Occipital lobe (tissue), 2 donors: ENCODE measurements around the gene CDS2. TPM values are rescaled to one million over a fixed set of nuclear protein-coding genes. Genes with fewer than 3 reads are reported as not detected.

Source experiments
- DNase-seq: peaks from one replicate; lab custom pipeline; 2025; lab: John Stamatoyannopoulos, UW
- total RNA-seq: library from RNA; depleted of rRNA; stranded (reverse); fragments of >200 nt; gene quantifications from one replicate; pipeline ENCODE4 v1.2.3, GENCODE V29; 2014

Gene CDS2
- total RNA-seq, 1 donor from 2014 or later = 67.2 TPM

DNA sequence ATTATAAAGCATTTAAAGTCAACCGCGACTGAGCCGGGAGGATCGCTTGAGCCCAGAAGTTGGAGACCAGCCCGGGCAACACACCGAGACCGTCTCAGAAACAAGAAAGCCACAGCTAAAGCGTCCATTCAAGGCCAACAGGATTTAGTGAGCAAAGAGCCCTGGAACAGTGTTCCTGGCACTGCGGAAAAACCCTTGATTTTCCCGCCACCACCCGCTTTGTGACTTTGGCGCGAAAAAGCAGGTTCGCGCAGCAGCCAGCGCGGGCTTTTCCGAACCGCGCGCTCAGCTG is 7.7 kb upstream of the CDS2 start:
- DNase-seq = no peak

DNA sequence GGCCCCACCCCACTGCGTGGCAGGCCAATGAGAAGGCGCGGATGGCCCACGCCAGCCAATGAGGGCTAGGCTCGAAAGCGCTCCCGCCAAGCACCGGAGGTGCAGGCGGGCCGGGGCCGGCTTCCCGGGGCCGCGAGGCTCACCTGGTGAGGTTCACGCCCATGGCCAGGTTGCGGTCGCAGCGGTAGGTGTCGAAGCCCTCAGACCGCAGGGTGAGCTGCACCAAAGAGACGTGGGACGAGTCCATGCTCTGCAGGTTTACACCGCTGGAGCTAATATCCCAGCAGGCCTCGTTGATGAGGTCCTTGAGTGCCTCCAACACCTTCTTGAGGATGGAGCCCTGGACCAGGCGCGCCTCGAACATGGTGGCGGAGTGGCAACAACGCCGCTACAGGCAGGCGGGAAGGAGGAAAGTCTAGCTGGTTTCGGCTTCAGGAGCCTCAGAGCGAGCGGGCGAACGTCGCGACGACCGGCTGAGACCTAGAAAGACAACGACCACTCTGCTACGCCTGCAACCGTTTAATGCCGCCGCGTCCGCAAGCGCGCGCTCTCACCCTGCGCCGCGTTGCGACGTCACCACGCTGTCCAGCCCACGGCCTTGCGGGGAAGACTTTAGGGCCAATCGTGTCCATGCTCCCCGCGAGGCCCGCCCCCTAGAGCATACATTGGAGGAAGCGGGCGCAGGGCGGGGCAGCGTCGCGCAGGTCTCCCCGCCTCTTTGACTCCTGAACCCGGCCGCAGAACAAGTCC is 7.2 kb upstream of the CDS2 start, which contains the start of gene PCNA:
Gene PCNA, minus strand, starts transcription at position 524 of the 750 bp plus-strand sequence. Its CDS starts 160 bp downstream, at position 364.
- peak; percentile 96 for DNase-seq

DNA sequence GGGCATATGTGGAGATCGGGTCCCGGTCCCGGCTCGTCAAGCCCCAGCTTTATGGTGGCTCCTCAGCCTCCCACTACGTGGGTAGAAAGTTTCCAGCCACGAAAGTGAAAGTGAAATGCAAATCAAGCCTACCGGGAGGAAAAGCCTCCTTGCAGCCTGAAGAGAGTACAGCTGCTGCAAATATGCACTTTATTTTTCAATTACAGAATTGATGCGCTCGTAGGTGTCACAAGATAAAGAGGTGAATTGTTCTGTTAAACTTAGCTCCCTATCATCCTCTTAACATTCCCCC is 6.7 kb upstream of the CDS2 start:
- DNase-seq = no peak

DNA sequence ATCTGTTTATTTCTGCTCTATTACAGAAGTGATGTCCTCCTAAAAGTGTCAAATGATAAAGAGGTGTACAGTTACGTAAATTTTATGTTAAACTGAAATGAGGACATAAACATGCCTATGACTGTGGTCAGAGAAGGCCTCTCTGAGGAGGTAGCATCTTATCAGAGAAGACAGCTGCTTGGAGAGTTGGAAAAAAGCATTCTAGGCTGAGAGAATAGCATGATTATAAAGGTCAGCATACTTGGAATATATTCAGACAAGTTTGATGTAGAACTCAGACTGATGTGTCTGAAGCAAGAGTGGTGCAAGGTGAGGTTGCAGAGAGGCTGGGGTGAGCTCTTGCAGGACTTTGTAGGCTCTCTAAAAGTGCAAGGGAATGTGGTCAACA is 3.9 kb upstream of the CDS2 start:
- no peak for DNase-seq

DNA sequence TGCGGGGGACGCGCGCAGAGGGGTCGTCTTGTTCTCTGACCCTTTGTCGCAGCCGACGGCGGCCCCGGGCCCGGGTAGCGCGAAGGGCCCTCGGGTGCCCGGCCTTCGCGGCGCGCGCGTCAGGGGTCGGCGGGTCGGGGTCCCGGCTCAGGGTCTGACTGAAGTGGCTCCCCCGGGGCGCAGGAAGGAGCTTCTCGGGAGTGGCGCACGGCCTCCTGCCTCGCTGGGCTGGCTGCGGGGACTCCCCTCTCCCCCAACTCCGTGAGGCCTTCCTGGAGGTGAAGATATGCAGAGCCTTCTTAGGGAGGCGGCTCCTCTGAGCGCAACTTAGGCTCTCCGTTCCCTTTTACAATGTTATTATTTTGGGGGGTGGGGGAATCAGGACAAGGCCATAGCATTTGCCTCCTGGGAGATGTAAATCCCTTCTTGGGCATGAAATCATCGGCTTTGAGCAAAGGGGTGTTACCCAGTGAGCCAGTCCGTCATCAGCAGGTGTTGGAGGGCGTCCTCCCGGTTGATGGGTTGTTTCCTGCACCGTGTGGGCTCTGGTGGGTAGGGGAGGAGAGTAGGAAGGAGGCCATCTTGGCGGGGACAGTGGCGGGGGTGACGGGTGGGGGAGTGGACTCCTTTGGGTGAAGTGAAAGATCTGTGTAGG is 523 bp downstream of the CDS2 start:
- DNase-seq = no peak

DNA sequence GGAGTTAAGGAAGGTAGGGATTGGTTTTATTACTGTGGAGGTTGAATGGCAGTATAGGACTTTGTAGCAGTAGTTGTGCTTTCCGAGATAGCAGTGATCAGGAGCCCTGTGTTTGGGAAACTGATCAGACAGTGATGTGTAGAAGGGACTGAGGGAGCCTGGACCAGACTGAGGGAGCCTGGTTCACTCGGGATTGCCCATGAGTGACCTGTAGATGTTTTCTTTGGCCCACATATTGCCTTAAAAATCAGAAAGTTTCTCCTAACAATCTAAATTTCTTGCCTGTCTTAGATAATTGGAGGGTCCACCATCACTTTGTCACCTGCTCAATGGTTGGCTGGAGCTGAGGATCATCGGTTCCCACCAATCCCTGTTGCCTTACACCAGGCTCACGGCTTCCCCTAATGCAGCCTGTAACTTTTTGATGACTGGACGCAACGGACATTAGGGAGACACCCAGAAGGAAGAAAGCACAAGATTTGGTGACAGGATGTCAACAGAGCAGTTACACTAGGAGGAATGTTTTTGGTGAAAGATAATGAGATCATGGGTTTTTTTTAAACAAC is 1.1 kb downstream of the CDS2 start:
- no peak for DNase-seq

DNA sequence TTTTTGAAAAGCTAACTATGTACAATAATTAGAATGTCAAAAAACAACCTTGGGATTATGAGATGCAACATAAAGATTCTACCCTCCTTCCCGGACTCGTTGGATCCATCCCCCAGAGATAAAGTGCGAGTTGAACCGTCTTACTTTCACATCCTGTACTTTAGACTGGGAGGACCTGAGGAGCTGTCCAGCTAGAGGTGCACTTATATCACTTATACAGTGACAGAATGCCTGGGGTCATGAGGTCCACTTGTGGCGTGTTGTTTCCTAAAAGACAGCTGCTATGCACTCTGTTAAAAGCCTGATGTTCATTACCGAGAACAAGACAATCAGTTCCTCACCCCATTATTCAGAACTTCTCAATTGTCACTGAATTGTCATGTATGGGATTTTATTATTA is 2.1 kb downstream of the CDS2 start:
- no peak for DNase-seq

DNA sequence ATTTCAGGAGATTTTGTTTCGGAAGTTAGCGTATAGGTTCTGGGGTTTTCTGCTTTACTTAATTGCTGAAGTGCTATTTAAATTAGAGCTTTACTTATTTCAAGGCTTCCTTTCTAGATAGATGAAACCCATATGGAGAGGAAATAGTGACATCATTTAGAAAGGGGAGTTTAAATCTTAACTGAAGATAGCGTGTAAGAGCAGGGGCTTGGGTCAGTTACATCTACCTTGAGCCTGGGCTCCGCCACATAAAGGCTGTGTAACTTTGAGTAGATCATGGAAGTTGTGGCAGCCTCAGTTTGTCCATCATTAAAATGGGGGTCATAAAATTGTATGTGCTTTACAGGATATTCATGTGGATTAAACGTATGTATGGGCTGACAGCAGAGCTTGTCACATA is 4.7 kb downstream of the CDS2 start:
- DNase-seq = no peak

DNA sequence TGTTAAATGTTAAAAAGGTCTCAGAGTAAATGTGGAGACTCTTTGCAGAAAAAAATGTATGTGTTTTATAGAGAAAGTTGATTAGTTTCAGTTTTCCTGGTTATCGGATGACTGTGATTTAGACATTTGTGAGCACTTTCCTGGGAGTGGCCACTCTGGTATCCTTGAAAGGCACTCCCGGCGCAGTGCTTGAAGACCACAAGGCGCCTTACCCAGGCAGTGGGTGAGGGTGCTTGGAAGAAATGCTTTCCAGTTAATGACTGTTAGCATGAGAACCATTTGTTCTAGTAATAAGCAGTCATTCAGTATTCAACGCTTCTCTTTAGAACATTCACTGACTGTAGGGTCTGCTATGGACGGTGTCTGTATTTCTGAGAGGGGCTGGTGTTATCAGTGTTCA is 7.2 kb downstream of the CDS2 start:
- no peak for DNase-seq

DNA sequence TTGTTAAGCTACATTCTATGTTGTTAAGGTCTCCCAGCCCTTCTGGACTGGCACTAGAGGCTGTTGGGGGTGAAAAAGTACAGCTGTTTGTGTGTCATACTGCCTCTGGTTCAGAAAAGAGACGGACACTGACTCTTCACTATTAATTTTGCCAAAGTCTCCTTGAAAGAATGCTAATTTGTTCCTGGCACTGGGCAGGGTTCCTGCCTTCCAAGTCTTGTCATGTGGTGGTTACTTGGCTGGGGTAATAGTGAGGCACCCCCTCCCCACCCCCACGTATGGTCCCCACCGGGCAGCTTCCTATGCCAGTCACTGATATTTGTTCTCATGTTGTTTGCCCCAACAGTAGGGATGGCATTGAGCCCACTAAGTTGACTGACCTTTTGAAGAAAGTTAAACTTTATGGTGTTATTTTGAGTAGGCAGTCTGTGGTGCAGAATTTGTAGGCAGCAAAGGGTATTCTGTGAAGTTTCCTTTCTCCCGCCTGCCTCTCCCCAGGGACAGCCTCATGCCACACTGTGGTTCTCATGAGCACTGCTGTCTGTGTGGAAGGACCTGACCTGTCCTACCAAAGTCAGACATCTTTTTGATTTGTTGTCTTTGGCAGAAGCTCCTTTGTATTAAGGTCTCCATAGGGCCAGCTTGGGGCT is 8.7 kb downstream of the CDS2 start:
- no peak for DNase-seq

DNA sequence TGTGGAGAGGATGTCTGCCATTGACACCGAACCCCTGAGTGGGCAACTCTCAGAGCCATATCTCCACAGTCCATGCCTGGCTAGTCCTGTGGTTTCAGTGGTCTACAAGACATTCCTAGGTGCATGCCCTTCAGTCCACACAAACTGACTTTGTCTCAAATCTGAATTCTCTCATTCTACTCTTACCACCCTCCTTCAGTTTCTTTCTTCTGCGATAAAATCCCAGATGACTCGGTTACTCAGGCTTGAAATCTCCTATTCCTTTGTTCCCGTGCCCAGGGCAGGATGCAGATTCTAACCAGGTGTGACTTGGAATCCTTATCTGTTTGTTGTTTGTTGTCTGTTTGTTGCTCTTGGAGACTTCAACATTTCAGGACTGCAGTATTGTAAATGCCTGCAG is 9.3 kb downstream of the CDS2 start:
- DNase-seq = no peak

DNA sequence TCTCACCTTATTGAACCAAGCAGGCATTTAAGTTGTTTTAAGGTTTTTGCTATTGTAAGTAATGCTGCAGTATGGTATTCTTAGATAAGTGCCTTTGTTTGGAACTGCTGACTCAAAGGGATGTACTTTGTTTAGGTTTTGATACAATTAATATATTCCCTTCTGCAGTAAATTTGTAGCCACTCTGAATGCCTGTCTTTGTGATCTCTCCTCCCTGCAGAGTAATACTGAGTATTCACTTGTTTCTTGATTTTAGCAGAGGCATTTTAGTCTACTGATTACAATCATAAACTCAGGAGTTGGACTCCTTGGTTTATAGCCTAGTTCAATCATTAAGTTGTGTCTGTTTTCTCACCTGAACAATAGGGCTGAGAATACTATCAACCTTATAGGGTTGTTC is 13.4 kb downstream of the CDS2 start:
- no peak for DNase-seq

DNA sequence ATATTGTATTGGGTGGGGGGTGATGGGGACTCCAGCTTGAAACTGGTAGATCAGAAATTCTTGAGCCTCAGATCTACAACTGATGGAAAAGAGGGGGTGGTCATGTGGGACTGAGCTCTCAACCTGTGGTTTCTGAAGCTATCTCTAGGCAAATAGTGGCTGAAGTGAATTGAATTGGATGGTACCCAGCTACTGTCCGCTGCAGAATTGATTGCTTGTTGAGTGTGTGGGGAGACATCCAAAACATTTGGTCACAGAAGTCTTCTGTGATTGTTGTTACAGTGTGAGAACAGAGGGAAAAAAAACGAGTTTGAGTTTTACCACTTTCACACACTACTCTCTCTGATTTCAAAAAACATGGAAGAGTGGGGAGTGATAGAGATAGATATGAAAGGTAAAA is 14.8 kb downstream of the CDS2 start:
- no peak for DNase-seq

DNA sequence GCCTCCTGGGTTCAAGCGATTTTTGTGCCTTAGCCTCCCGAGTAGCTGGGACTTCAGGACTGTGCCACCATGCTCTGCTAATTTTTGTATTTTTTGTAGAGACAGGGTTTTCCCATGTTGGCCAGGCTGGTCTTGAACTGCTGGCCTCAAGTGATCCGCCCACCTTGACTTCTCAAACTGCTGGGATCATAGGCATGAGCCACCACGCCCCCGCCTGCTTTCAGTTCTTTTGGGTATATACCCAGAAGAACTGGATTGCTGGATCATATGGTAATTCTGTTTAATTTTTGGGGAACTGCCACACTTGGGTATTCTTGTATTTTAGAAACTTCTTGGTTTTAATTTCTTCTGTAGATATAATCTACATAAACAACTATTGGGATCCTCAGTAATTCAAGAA is 17.0 kb downstream of the CDS2 start:
- no peak for DNase-seq

DNA sequence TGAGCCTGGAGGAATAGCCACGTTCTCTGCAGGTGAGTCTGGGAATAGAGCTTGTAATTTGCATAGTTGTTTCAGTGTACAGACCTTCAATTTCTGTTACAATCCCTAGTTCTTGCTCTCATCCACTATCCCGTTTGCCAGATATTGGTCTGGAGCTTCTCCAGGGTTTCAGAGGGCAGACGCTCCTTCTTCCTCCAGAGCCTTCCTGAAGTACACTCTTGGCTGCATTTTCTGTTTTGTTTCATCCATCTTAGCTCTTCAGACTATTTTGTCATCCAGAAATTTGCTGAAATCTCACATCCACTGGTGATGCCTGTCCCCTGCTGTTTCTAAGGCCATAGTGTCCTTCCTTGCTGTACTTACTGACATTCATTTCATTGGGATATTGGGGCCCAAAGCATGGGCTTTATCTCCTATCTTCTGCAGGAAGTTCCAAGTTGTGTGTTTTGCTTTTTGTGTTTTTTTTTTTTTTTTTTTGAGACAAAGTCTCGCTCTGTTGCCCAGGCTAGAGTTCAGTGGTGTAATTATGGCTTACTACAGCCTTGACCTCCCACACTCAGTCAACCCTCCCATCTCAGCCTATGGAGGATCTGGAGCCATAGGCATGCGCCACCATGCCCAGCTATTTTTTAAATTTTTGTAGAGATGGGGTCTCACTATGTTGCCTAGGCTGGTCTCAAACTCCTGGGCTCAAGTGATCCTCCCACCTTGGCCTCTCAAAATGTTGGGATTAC is 18.7 kb downstream of the CDS2 start:
- DNase-seq = no peak

DNA sequence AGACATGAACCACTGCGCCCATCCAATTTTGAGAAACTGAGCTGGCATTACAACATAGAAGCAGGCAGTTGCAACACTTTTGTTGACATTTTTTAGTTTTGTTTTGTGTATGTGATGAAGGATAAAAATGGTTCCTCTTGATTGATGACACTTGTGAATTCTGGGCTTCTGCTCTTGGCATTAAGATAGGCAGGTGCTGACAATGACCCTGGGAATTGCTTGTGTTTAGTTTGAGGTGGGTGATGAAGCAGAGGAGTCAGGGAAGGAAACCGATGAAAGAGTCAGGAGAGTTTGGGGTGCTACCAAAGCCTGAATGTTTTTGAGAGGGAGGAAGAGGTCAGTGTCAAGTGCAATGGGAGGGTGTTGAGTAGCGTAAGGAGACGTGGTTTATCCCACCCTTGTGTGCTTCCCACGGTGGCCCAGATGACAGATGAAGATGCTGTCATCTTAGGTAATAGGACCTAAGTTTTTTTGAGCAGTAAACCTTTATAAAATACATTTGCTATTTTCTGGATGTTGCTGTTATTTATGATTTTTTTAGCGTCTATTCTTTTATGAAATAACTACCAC is 19.4 kb downstream of the CDS2 start:
- DNase-seq = no peak

DNA sequence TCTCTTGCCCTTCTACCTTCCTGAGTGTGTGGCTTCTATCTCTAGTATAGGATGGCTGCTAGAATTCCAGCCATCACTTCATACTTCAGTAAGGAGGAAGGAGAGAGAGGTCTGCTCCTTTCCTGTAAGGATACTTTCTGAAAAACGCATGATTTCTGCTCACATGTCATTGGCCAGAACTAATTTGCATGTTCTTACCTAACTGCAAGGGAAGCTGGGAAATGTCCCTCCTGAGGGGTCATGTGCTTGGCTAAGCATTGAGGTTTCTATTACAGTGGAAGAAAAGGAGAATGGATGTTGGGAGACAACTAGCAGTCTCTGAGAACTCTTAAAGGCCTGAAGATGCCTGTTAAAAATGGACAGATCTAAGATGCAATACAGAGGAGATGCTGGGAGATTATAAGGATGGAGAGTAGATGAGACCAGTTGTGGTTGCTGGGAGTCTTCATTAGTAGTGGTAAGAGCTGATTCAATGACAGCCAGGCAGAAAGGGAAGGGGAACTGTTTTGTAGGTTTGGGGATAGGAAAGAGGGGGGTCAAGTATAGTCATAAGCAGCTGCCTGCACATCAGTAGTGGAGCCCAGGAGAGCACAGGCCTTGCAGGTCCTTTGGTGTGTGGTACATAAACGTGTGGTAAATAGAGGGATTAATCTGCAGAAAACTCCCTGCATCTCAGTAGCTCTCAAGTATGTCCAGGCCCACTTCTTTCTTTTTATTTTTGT is 20.2 kb downstream of the CDS2 start:
- no peak for DNase-seq

DNA sequence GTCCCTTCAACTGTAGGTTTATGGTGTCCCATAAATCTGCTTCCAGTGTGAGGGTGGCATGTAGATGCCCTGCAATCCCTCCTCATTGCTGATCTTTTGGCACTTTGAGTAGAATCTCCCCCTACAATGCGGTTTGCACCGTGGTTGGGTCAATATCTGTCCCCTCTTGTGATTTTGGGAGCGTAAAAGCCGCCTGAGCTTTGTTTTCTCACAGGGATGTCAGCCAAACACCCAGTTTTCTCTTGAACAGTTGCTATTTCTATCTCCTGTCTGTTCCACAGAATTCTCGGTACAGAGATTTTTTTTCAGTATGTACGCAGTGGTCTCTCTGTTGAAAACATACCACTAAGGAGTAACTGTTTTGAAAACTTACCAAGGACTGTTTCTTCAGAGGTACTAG is 21.8 kb downstream of the CDS2 start:
- DNase-seq = no peak

DNA sequence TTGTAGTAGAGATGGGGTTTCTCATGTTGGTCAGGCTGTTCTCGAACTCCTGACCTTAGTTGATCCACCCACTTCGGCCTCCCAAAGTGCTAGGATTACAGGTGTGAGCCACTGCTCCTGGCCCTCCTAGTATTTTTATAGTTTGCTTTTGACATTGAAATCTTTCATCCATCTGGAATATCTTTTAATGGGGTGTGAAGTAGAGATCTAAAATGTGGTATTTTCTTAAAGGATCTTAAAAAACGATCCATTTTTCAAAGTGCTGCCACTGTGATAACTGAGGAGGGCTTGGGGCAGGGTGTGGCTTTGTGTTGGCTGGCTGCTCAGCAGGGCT is 23.1 kb downstream of the CDS2 start:
- no peak for DNase-seq

DNA sequence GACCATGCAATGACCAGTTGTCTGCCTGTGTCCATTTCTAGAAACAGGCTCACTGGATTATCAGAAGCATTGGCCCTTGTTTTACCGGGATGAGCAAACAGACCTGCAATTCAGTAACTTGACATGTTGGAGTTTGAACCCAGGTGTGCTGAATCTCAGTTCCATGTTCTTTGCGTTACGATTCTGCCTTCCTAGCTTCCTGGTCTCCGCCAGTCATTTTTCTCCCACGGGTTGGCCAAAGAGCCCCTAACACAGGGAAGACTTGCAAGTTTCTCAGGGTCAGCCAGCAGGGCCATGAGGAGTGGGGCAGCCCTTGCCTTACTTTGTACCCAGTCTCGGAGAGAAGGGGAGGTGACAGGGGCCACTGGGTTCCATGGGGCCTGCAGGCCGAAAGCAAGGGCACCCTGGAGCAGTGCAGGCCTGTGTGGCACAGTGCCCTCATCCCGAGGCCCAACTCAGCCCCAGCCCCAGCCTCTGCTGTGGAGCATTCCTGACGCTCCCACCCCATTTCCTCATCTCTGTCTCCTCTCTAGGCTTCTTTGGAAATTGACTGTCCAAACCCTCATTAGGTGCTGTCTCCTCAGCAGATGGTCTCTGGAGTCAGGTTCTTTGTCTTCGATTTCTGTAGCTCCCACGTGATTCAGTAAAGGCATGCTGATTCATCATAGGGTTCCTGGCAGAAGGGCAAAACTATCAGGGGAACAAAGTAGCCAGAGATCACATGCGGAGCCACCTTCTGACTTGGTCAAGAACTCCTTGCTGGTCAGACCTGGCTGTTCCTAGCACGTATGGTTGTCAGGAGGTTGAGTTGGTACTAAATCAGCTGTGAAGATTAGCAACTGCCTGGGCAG is 23.6 kb downstream of the CDS2 start:
- DNase-seq = no peak

DNA sequence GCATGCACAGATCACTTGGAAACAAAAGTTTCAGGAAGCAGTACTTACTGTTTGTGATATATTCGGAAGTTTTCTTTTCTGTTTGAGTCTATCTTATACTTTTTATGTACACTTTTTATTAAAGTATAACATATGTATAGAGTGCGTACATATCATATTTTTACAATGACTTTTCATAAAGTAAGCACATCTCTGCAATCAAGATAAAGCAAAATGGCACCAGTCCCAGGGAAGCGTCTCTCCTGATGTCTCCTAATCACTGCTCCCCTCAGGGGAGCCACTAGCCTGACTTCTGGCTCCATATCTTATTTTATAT is 26.3 kb downstream of the CDS2 start:
- no peak for DNase-seq
